HG02840 (cell line): ENCODE results near the gene FMR1NB.

Experiments
- ATAC-seq: cut with Tn5 transposase; IDR thresholded peaks from one replicate; pipeline ENCODE4 v1.9.1; 2021; ENCODE audit warnings: mild to moderate bottlenecking, moderate library complexity, moderate number of reproducible peaks; ENCODE audit not compliant: unreplicated experiment, low FRiP score

FMR1NB gene

GRCh38 chrX:147981038-147981752 lies at the start of gene FMR1NB:
Gene FMR1NB, plus strand, starts transcription at chrX:147981337. Its CDS starts 66 bp downstream, at chrX:147981403.
- no peak for ATAC-seq

- ATAC-seq = no peak
These were observed 47.3 kb upstream of the FMR1NB start for GRCh38 chrX:147933815-147934214.

- ATAC-seq = no peak
These were observed 45.9 kb upstream of the FMR1NB start for GRCh38 chrX:147935156-147935758.

GRCh38 chrX:147945286-147945685 lies 35.9 kb upstream of the FMR1NB start:
- ATAC-seq = no peak

- ATAC-seq = no peak
These were observed 32.6 kb upstream of the FMR1NB start for GRCh38 chrX:147948531-147948930.

- ATAC-seq = no peak
These were observed 30.8 kb upstream of the FMR1NB start for GRCh38 chrX:147950352-147950751.

- no peak for ATAC-seq
These were observed 27.2 kb upstream of the FMR1NB start for GRCh38 chrX:147953976-147954375.

- no peak for ATAC-seq
These were observed 23.8 kb upstream of the FMR1NB start for GRCh38 chrX:147957291-147957690.

- no peak for ATAC-seq
These were observed 22.8 kb upstream of the FMR1NB start for GRCh38 chrX:147958291-147958690.

- ATAC-seq = no peak
These were observed 20.4 kb upstream of the FMR1NB start for GRCh38 chrX:147960722-147961121.

- ATAC-seq = no peak
These were observed 18.7 kb upstream of the FMR1NB start for GRCh38 chrX:147962476-147962875.

- no peak for ATAC-seq
These were observed 2.2 kb upstream of the FMR1NB start for GRCh38 chrX:147978931-147979330.

- no peak for ATAC-seq
These were observed 39.2 kb downstream of the FMR1NB start for GRCh38 chrX:148020329-148020728.

GRCh38 chrX:148024425-148025148 lies 43.5 kb downstream of the FMR1NB start:
- ATAC-seq = peak; percentile 67

GRCh38 chrX:148035380-148035779 lies 54.2 kb downstream of the FMR1NB start:
- no peak for ATAC-seq

GRCh38 chrX:148037020-148037419 lies 55.9 kb downstream of the FMR1NB start:
- ATAC-seq = no peak

- no peak for ATAC-seq
These were observed 62.2 kb downstream of the FMR1NB start for GRCh38 chrX:148043271-148043855.

- ATAC-seq = no peak
These were observed 66.1 kb downstream of the FMR1NB start for GRCh38 chrX:148047200-148047599.

GRCh38 chrX:148049441-148049840 lies 68.3 kb downstream of the FMR1NB start:
- ATAC-seq = no peak

- no peak for ATAC-seq
These were observed 70.8 kb downstream of the FMR1NB start for GRCh38 chrX:148051973-148052372.

GRCh38 chrX:148067285-148067684 lies 86.1 kb downstream of the FMR1NB start:
- no peak for ATAC-seq
